Duodenal mucosa (tissue), 2 donors: ENCODE data around the gene DTNB.
"Not testable (repeated sequence)": the region's sequence is repeated elsewhere in the genome, so short reads cannot be mapped to it uniquely, and the experiment has no call there.

ENCODE experiments used
- H3K27ac ChIP-seq: one replicate; pipeline ENCODE4 v1.7.0; 2013; ENCODE audit warnings: low read depth, low read length
- H3K27me3 ChIP-seq, 2 donors: one replicate each; pipeline ENCODE4 v1.7.0; 2013; ENCODE audit warnings: low read length in 2 of 2, control low read depth in 1 of 2; ENCODE audit not compliant: insufficient read depth in 2 of 2, control insufficient read depth in 1 of 2
- H3K36me3 ChIP-seq, 2 donors: one replicate each; pipeline ENCODE4 v1.7.0; 2013; ENCODE audit warnings: low read length in 2 of 2, control low read depth in 1 of 2; ENCODE audit not compliant: insufficient read depth in 2 of 2, control insufficient read depth in 1 of 2
- H3K4me1 ChIP-seq, 2 donors: one replicate each; pipeline ENCODE4 v1.7.0; 2013; ENCODE audit warnings: low read length in 2 of 2, control low read depth in 1 of 2; ENCODE audit not compliant: insufficient read depth in 2 of 2, control insufficient read depth in 1 of 2
- H3K4me3 ChIP-seq, 2 donors: one replicate each; pipeline ENCODE4 v1.7.0; 2013; ENCODE audit warnings: low read length in 2 of 2, low read depth in 1 of 2
- H3K9ac ChIP-seq, 2 donors: one replicate each; pipeline ENCODE4 v1.7.0; 2013; ENCODE audit warnings: low read length in 2 of 2, low read depth in 1 of 2
- H3K9me3 ChIP-seq, 2 donors: one replicate each; pipeline ENCODE4 v1.7.0; 2013; ENCODE audit warnings: low read length in 2 of 2, control low read depth in 1 of 2; ENCODE audit not compliant: control insufficient read depth in 1 of 2

Gene DTNB

DNA sequence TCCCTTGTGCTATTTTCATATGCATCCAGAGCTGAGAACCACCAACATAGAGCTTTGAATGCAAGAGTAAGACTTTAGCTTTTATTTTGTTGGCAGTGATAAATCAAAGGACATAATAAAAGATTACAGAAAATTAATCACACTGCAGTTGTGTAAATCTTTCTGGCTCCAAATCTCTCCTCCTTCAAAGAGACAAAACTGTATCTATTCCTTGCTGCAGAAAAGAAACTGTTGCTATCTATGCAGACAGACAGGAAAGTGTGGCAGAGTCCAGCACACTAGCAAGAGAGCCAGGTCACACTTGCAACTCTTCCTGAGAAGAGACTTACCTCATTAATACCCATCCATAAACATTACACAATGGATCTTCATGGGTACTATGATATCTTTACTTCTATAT lies 57.5 kb downstream of the DTNB start:
- peaks cover 0 to 8% of the 10 kb centered on the region in 2 donors for H3K4me1 ChIP-seq
- no peak overlapping the region for H3K9ac ChIP-seq
- H3K9me3 ChIP-seq = no peaks in the 10 kb centered on the region
- no peak overlapping the region for H3K27ac ChIP-seq
- H3K36me3 ChIP-seq = no peaks in the 10 kb centered on the region
- no peak overlapping the region for H3K4me3 ChIP-seq
- H3K27me3 ChIP-seq = no peaks in the 10 kb centered on the region

DNA sequence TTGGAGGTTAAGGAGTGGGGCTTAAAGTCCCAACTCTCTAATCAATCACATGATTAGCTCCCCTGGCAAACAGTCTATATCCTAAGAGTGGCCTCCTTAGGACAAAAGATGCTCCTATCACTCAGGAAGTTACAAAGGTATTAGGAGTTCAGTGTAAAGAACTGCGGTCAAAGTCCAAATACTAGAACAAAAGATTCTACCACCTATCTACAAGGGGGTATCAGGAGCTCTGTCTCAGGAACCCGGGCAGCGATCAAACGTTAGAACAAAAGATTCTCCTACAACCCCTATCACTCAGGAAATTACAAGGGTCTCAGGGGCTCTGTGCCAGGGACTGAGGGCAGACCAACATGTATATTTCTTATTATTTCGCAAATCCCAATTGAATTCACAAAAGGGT lies 58.0 kb downstream of the DTNB start:
- no peak overlapping the region for H3K27ac ChIP-seq

DNA sequence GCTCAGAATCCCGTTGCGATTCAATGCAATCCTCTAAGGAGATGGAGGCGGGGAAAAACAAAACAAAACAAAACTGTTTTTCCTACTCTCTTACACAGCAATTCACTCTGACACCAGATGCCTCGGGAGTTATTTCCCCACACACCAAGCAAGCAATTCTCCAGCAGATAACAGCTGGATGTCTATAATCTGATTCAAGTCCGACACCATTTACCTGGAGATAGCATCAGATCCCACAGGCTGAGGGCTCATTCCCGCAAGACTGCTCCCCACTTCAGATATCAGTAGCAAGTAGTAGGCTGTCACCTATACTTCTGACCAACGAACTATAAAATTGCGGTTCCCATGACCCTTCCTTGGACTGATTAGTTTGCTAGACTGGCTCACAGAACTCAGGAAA lies 58.7 kb downstream of the DTNB start:
- Histone ChIP-seq H3K27ac (no peak overlapping the region), H3K9ac (no peak overlapping the region), H3K9me3 (no peaks in the 10 kb centered on the region), H3K36me3 (no peaks in the 10 kb centered on the region), H3K27me3 (no peaks in the 10 kb centered on the region), H3K4me3 (no peak overlapping the region), H3K4me1 (peaks cover 0 to 8% of the 10 kb centered on the region in 2 donors)

More for the DNA sequence above, 58.0 kb downstream of the DTNB start:
- Histone ChIP-seq H3K4me3 (no peak overlapping the region), H3K27me3 (no peaks in the 10 kb centered on the region), H3K36me3 (no peaks in the 10 kb centered on the region), H3K9ac (no peak overlapping the region), H3K4me1 (peaks cover 0 to 8% of the 10 kb centered on the region in 2 donors), H3K9me3 (no peaks in the 10 kb centered on the region)

DNA sequence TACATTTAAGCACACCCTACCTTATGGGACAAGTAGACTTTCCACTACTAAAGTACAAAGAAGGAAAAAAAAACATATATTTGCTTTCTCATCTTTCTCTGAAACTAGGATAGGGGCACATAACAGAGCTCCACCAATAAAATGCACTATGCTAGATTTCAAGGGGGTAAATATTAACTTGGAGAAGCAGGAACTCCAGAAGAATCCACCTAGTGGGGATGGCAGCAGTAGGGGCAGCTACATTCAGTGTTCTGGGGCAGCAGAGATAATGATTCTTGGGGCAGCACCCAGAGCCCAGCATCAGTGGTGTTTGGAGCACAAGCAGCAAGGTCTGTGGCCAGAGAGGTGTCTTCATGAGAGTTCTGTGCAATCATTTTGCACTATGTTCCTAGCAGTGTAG lies 64.7 kb downstream of the DTNB start:
- H3K9me3 ChIP-seq = no peaks in the 10 kb centered on the region
- H3K27ac ChIP-seq = no peak overlapping the region
- no peaks in the 10 kb centered on the region for H3K27me3 ChIP-seq
- H3K9ac ChIP-seq = no peak overlapping the region
- no peak overlapping the region for H3K4me3 ChIP-seq
- H3K4me1 ChIP-seq = no peaks in the 10 kb centered on the region
- no peaks in the 10 kb centered on the region for H3K36me3 ChIP-seq

DNA sequence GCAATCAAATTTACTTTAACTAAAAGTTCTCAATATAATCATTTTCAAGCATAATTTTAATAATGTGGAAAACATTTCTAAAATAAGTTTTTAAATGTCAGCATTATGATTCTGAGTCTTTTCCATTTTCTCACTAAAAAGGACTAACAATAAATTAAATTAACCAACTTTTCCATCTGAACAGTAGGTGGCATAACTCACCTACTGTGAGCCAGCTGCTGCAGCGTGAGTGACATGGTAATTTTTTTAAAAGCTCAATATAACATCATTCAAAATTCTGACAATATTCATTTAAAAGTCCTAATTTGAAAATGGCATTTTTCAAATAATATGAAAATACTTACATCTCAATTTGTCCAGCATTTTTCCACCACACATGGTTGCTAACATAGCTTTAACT lies 66.5 kb downstream of the DTNB start:
- H3K4me1 ChIP-seq = no peaks in the 10 kb centered on the region
- no peaks in the 10 kb centered on the region for H3K27me3 ChIP-seq
- H3K36me3 ChIP-seq = no peaks in the 10 kb centered on the region
- no peak overlapping the region for H3K4me3 ChIP-seq
- no peak overlapping the region for H3K9ac ChIP-seq
- H3K27ac ChIP-seq = no peak overlapping the region
- H3K9me3 ChIP-seq = no peaks in the 10 kb centered on the region

DNA sequence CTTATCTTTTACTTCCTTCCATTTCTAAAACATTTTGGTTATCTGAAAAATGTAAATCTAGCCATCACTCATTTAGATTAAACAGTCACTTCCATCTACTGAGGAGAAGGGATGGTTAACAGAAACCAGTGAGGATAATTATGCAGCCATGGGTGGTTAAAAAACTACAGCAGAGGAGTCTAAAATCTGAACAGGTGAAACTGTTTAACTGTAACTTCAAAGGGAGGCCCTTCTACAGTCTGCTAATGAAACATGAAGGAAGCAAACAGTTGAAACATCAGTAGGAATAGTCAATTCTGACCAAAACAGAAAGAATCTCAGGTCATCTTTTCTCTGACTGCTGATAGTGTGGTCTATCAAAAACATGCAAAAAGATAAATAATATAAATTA lies 71.0 kb downstream of the DTNB start:
- Histone ChIP-seq H3K9me3 (no peaks in the 10 kb centered on the region), H3K27ac (no peak overlapping the region), H3K27me3 (no peaks in the 10 kb centered on the region), H3K4me1 (no peaks in the 10 kb centered on the region), H3K36me3 (no peaks in the 10 kb centered on the region), H3K4me3 (no peak overlapping the region), H3K9ac (no peak overlapping the region)

DNA sequence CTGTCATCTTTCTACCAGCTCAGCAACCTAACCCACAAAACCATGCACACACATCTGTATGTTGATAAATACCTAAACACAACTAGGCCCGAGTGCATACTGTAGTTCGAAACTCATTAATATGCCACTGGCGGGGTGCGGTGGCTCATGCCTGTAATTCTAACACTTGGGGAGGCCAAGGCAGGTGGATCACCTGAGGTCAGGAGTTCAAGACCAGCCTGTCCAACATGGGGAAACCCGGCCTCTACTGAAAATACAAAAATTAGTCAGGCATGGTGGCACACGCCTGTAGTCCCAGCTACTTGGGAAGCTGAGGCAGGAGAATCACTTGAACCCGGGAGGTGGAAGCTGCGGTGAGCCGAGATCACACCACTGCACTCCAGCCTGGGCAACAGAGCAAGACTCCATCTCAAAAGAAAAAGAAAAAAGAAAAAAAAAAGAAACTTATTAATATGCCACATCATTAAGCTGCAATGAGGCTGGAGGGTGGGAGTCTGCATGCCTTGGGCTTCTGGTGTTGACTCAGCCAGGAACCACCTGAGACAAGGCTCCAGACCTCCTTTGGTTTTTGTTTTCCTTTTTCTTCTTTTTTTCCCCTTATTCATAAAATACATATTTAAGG lies 71.6 kb downstream of the DTNB start:
- H3K9ac ChIP-seq, H3K4me1 ChIP-seq: not testable (repeated sequence)

DNA sequence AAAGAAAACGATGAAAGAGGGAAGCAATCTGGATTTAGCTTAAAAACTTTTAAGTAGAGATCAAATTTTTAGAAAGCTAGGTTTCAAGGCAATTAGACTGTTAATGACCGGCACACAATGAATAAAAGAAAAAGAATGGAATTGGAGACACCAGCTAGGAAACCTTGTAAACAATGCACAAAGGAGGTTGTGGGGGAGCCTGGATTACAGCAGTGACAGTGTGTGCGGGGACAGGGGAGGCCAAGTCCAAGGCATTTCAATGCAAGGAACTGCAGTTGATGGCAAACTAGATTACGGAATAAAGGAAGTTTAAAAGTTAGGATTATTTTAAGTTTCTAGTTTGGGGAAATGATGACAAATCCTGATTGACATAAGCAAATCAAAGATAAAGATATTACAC lies 74.5 kb downstream of the DTNB start:
- Histone ChIP-seq H3K27ac (no peak overlapping the region), H3K4me1 (no peaks in the 10 kb centered on the region), H3K9ac (no peak overlapping the region), H3K4me3 (no peak overlapping the region), H3K9me3 (no peaks in the 10 kb centered on the region), H3K36me3 (no peaks in the 10 kb centered on the region), H3K27me3 (no peaks in the 10 kb centered on the region)

More for the DNA sequence above, 71.6 kb downstream of the DTNB start:
- H3K36me3 ChIP-seq, H3K9me3 ChIP-seq, H3K4me3 ChIP-seq, H3K27ac ChIP-seq, H3K27me3 ChIP-seq: not testable (repeated sequence)

DNA sequence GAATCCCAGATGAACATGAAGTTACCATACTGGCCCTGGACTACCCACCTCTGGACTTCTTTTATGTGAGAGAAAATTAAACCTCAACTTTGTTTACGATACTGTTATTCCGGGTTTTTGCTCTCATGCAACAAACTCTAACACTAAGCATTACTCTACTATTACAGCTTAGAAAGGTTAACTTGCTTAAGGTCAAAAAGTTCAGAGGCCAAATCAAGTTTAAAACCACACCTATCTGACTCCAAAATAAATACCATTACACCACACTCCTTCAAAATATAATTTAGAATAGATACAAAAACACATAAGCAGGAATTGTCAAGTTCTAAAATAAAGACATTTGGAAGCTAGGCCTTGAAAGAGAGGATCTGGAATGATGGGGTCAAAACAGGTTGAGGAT lies 75.0 kb downstream of the DTNB start:
- Histone ChIP-seq H3K27me3 (no peaks in the 10 kb centered on the region), H3K9me3 (no peaks in the 10 kb centered on the region), H3K4me3 (no peak overlapping the region), H3K27ac (no peak overlapping the region), H3K9ac (no peak overlapping the region), H3K4me1 (no peaks in the 10 kb centered on the region), H3K36me3 (no peaks in the 10 kb centered on the region)

DNA sequence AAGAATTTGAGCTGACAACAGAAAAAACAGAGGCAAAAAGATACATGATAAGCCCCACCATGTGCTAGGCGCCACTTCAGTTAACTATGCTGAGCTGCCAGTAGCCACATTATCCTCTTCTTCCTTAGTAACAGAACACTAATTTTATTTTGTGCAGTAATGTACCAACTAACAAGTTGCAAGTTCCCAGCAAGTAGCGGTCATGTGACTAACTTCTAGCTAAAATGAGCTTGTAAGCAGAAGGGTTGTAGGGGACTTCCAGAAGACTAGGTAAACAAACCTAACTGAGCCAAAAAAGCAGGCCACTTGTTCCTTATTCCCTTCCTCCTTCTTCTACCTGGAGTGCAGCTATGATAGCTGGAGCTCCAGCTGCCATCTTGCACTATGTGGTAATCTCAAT lies 75.5 kb downstream of the DTNB start:
- Histone ChIP-seq H3K4me1 (no peaks in the 10 kb centered on the region), H3K9me3 (no peaks in the 10 kb centered on the region), H3K27ac (no peak overlapping the region), H3K4me3 (no peak overlapping the region), H3K27me3 (no peaks in the 10 kb centered on the region), H3K9ac (no peak overlapping the region), H3K36me3 (no peaks in the 10 kb centered on the region)
